22Rv1 (cell line): ENCODE data around the gene GRIP2.

Experiments used
- CTCF ChIP-seq: fragments of 450-650 bp; IDR thresholded peaks from 2 replicates; pipeline ENCODE4 v1.5.1; 2017; ENCODE audit warnings: mild to moderate bottlenecking
- ZFX ChIP-seq: fragments of 450-650 bp; IDR thresholded peaks from 2 replicates; pipeline ENCODE4 v1.6.1; 2017; ENCODE audit warnings: antibody characterized with exemption, borderline replicate concordance

- TF ChIP-seq CTCF (no peak), ZFX (no peak)
Observed at GRCh38 chr3:14480207-14481017, 59.7 kb downstream of the GRIP2 start.
